ENCODE results near the gene PLP2. TPM values are rescaled to one million over a fixed set of nuclear protein-coding genes. Genes with fewer than 3 reads are reported as not detected.
"Not testable (repeated sequence)": the region's sequence is repeated elsewhere in the genome, so short reads cannot be mapped to it uniquely, and the experiment has no call there.

Gene PLP2
- polyA plus RNA-seq (ENCODE audit: insufficient read length in 12 of 12), result 100 to 1,000 TPM in 10 of 12 donors, 10 to 100 TPM in 1, not detected in 1; 99.4 to 232 (median 162) TPM
- long read RNA-seq, donor 1, transcript PLP2-202 (5 exons, 1,079 nt), result major isoform, 89 of 104 reads
- long read RNA-seq, donor 1, partial matches to known transcripts, result 14 of 104 reads
- long read RNA-seq, donor 1, other reads (novel, unspliced or antisense), result 0 of 104 reads
- long read RNA-seq, donor 2, transcript PLP2-202 (5 exons, 1,079 nt), result major isoform, 144 of 187 reads
- long read RNA-seq, donor 2, partial matches to known transcripts, result 43 of 187 reads
- long read RNA-seq, donor 2, other reads (novel, unspliced or antisense), result 0 of 187 reads
- long read RNA-seq, donor 3, transcript PLP2-202 (5 exons, 1,079 nt), result major isoform, 40 of 64 reads
- long read RNA-seq, donor 3, partial matches to known transcripts, result 23 of 64 reads
- long read RNA-seq, donor 3, other reads (novel, unspliced or antisense), result 0 of 64 reads
- long read RNA-seq, donor 4, transcript PLP2-202 (5 exons, 1,079 nt), result major isoform, 45 of 53 reads
- long read RNA-seq, donor 4, partial matches to known transcripts, result 8 of 53 reads
- long read RNA-seq, donor 4, other reads (novel, unspliced or antisense), result 0 of 53 reads
- long read RNA-seq, donor 5, transcript PLP2-202 (5 exons, 1,079 nt), result major isoform, 81 of 83 reads
- long read RNA-seq, donor 5, partial matches to known transcripts, result 0 of 83 reads
- long read RNA-seq, donor 5, other reads (novel, unspliced or antisense), result 0 of 83 reads
- long read RNA-seq, donor 6, transcript PLP2-202 (5 exons, 1,079 nt), result major isoform, 34 of 43 reads
- long read RNA-seq, donor 6, partial matches to known transcripts, result 9 of 43 reads
- long read RNA-seq, donor 6, other reads (novel, unspliced or antisense), result 0 of 43 reads
- long read RNA-seq, donor 7, transcript PLP2-202 (5 exons, 1,079 nt), result major isoform, 48 of 57 reads
- long read RNA-seq, donor 7, partial matches to known transcripts, result 8 of 57 reads
- long read RNA-seq, donor 7, other reads (novel, unspliced or antisense), result 0 of 57 reads
- long read RNA-seq, donor 8, transcript PLP2-202 (5 exons, 1,079 nt), result major isoform, 126 of 136 reads
- long read RNA-seq, donor 8, partial matches to known transcripts, result 9 of 136 reads
- long read RNA-seq, donor 8, other reads (novel, unspliced or antisense), result 0 of 136 reads
- long read RNA-seq, donor 9, transcript PLP2-202 (5 exons, 1,079 nt), result major isoform, 44 of 44 reads
- long read RNA-seq, donor 9, partial matches to known transcripts, result 0 of 44 reads
- long read RNA-seq, donor 9, other reads (novel, unspliced or antisense), result 0 of 44 reads
- long read RNA-seq, donor 10, transcript PLP2-202 (5 exons, 1,079 nt), result major isoform, 132 of 142 reads
- long read RNA-seq, donor 10, partial matches to known transcripts, result 8 of 142 reads
- long read RNA-seq, donor 10, other reads (novel, unspliced or antisense), result 0 of 142 reads
- long read RNA-seq, donor 11, transcript PLP2-202 (5 exons, 1,079 nt), result major isoform, 72 of 74 reads
- long read RNA-seq, donor 11, partial matches to known transcripts, result 0 of 74 reads
- long read RNA-seq, donor 11, other reads (novel, unspliced or antisense), result 0 of 74 reads

GRCh38 chrX:49171752-49172279 lies at the start of gene PLP2:
Gene PLP2, plus strand, starts transcription at chrX:49171898. Its CDS starts 103 bp downstream, at chrX:49172001.
- DNase-seq, result no peak

- no peak for DNase-seq
These were observed 49.2 kb upstream of the PLP2 start for GRCh38 chrX:49122499-49122898.

GRCh38 chrX:49127742-49128258 lies 43.9 kb upstream of the PLP2 start:
- not testable (repeated sequence) for DNase-seq

GRCh38 chrX:49129427-49129826 lies 42.3 kb upstream of the PLP2 start:
- no peak for DNase-seq

- DNase-seq, result not testable (repeated sequence)
These were observed 39.4 kb upstream of the PLP2 start for GRCh38 chrX:49132275-49132674.

GRCh38 chrX:49133759-49134158 lies 37.9 kb upstream of the PLP2 start:
- no peak for DNase-seq

- DNase-seq, result no peak
These were observed 34.2 kb upstream of the PLP2 start for GRCh38 chrX:49137492-49137891.

GRCh38 chrX:49139713-49140112 lies 32.0 kb upstream of the PLP2 start:
- DNase-seq, result no peak

GRCh38 chrX:49142264-49142663 lies 29.4 kb upstream of the PLP2 start:
- DNase-seq, result not testable (repeated sequence)

- DNase-seq, result not testable (repeated sequence)
These were observed 28.5 kb upstream of the PLP2 start for GRCh38 chrX:49143154-49143553.

- no peak for DNase-seq
These were observed 24.4 kb upstream of the PLP2 start for GRCh38 chrX:49147282-49147681.

- no peak for DNase-seq
These were observed 23.8 kb upstream of the PLP2 start for GRCh38 chrX:49147936-49148335.

- not testable (repeated sequence) for DNase-seq
These were observed 23.2 kb upstream of the PLP2 start for GRCh38 chrX:49148390-49149100.

GRCh38 chrX:49149291-49149690 lies 22.4 kb upstream of the PLP2 start:
- not testable (repeated sequence) for DNase-seq

- DNase-seq, result no peak
These were observed 18.2 kb upstream of the PLP2 start for GRCh38 chrX:49153467-49153866.

GRCh38 chrX:49155243-49155899 lies 16.3 kb upstream of the PLP2 start:
- no peak for DNase-seq

GRCh38 chrX:49155900-49156837 lies 15.5 kb upstream of the PLP2 start:
- peak; percentile 83 for DNase-seq

GRCh38 chrX:49157194-49157593 lies 14.5 kb upstream of the PLP2 start:
- DNase-seq, result no peak
